GM21367 (cell line): ENCODE data around the gene ABHD12.
"Not testable (repeated sequence)": the region's sequence is repeated elsewhere in the genome, so short reads cannot be mapped to it uniquely, and the experiment has no call there.

Experiments
- ATAC-seq: cut with Tn5 transposase; IDR thresholded peaks from one replicate; pipeline ENCODE4 v1.9.1; 2021; ENCODE audit not compliant: unreplicated experiment

Gene ABHD12

GRCh38 chr20:25390538-25391528 lies at the start of gene ABHD12:
ABHD12 (minus strand) TSS chr20:25390835; CDS start chr20:25390703, 132 bp downstream.
- ATAC-seq = peak; percentile 83

GRCh38 chr20:25439328-25439727 lies 48.7 kb upstream of the ABHD12 start:
- no peak for ATAC-seq

GRCh38 chr20:25437153-25437581 lies 46.5 kb upstream of the ABHD12 start:
- no peak for ATAC-seq

- no peak for ATAC-seq
Observed at GRCh38 chr20:25424536-25424935, 33.9 kb upstream of the ABHD12 start.

GRCh38 chr20:25422032-25422431 lies 31.4 kb upstream of the ABHD12 start:
- no peak for ATAC-seq

- ATAC-seq = no peak
Observed at GRCh38 chr20:25421102-25421501, 30.5 kb upstream of the ABHD12 start.

- ATAC-seq = no peak
Observed at GRCh38 chr20:25418776-25419175, 28.1 kb upstream of the ABHD12 start.

GRCh38 chr20:25408890-25409289 lies 18.3 kb upstream of the ABHD12 start:
- no peak for ATAC-seq

- no peak for ATAC-seq
Observed at GRCh38 chr20:25408170-25408547, 17.5 kb upstream of the ABHD12 start.

GRCh38 chr20:25407311-25408169 lies 16.9 kb upstream of the ABHD12 start, which contains the start of gene GINS1:
GINS1 (plus strand) TSS chr20:25407673; CDS start chr20:25407821, 148 bp downstream.
- ATAC-seq = peak; percentile 89

GRCh38 chr20:25402583-25402982 lies 11.9 kb upstream of the ABHD12 start:
- ATAC-seq = no peak

GRCh38 chr20:25400291-25400732 lies 9.7 kb upstream of the ABHD12 start:
- ATAC-seq = not testable (repeated sequence)

GRCh38 chr20:25399037-25399430 lies 8.4 kb upstream of the ABHD12 start:
- peak; percentile 77 for ATAC-seq

- no peak for ATAC-seq
Observed at GRCh38 chr20:25398376-25399036, 7.9 kb upstream of the ABHD12 start.

- ATAC-seq = no peak
Observed at GRCh38 chr20:25397821-25398220, 7.2 kb upstream of the ABHD12 start.

GRCh38 chr20:25397096-25397495 lies 6.5 kb upstream of the ABHD12 start:
- ATAC-seq = no peak

GRCh38 chr20:25394996-25395395 lies 4.4 kb upstream of the ABHD12 start:
- no peak for ATAC-seq

- ATAC-seq = no peak
Observed at GRCh38 chr20:25394276-25394675, 3.6 kb upstream of the ABHD12 start.

GRCh38 chr20:25389858-25390537 lies 637 bp downstream of the ABHD12 start:
- peak; percentile 23 for ATAC-seq

GRCh38 chr20:25389401-25389857 lies 1.2 kb downstream of the ABHD12 start:
- peak; percentile 3 for ATAC-seq
